ENCODE results near the gene LRP11.

The LRP11 gene

GRCh38 chr6:149777624-149778023 is 86.5 kb downstream of the LRP11 start:
- no peak for DNase-seq

- no peak for DNase-seq
Observed at GRCh38 chr6:149771925-149772324, 92.2 kb downstream of the LRP11 start.

GRCh38 chr6:149771185-149771584 is 93.0 kb downstream of the LRP11 start:
- no peak for DNase-seq

GRCh38 chr6:149769676-149770075 is 94.5 kb downstream of the LRP11 start:
- DNase-seq, result no peak
